DND-41 (cell line): ENCODE data around the gene NUP214.

ENCODE experiments used
- ATAC-seq: fragments of 200-7000 bp; cut with Tn5 transposase; 3 replicates; pipeline ENCODE4 v1.9.1; 2021; ENCODE audit warnings: low read depth; ENCODE audit not compliant: insufficient read depth
- DNase-seq: peaks from one replicate; pipeline ENCODE4 v3.0.0-alpha.2; 2020
- H2AFZ ChIP-seq: 2 replicates; pipeline ENCODE4 v1.6.0; 2012; ENCODE audit warnings: low read depth, low read length
- H3K27ac ChIP-seq: 2 replicates; pipeline ENCODE4 v1.5.1; 2012; ENCODE audit warnings: low read length, inconsistent platforms
- H3K27me3 ChIP-seq: fragments of 200-600 bp; sonication (generic); 2 replicates; pipeline ENCODE4 v1.6.0; 2012; ENCODE audit warnings: low read length, mild to moderate bottlenecking, inconsistent platforms; ENCODE audit not compliant: insufficient read depth, poor library complexity
- H3K36me3 ChIP-seq: 2 replicates; pipeline ENCODE4 v1.5.1; 2012; ENCODE audit warnings: low read length, inconsistent platforms; ENCODE audit not compliant: insufficient read depth
- H3K4me1 ChIP-seq: 2 replicates; pipeline ENCODE4 v1.5.1; 2012; ENCODE audit warnings: mild to moderate bottlenecking, low read length; ENCODE audit not compliant: insufficient read depth
- H3K4me2 ChIP-seq: 2 replicates; pipeline ENCODE4 v1.6.0; 2012; ENCODE audit warnings: mild to moderate bottlenecking, moderate library complexity, low read length, inconsistent platforms; ENCODE audit not compliant: insufficient read depth
- H3K4me3 ChIP-seq, 2 experiments: fragments of 200-600 bp in 1 of 2; shearing (Covaris generic) in 1 of 2; 2 replicates each; pipeline ENCODE4 v1.5.1; 2012 to 2016; ENCODE audit warnings: inconsistent platforms in 2 of 2, low read length in 2 of 2, mild to moderate bottlenecking in 2 of 2, low read depth in 1 of 2, moderate library complexity in 1 of 2
- H3K79me2 ChIP-seq: 2 replicates; pipeline ENCODE4 v1.6.0; 2012; ENCODE audit warnings: low read length, inconsistent platforms; ENCODE audit not compliant: insufficient read depth
- H3K9ac ChIP-seq: 2 replicates; pipeline ENCODE4 v1.6.0; 2012; ENCODE audit warnings: low read depth, mild to moderate bottlenecking, inconsistent platforms, low read length, moderate library complexity
- H3K9me3 ChIP-seq: 2 replicates; pipeline ENCODE4 v1.5.1; 2012; ENCODE audit warnings: low read length, moderate library complexity, mild to moderate bottlenecking, inconsistent platforms; ENCODE audit not compliant: insufficient read depth, severe bottlenecking
- H4K20me1 ChIP-seq: 2 replicates; pipeline ENCODE4 v1.6.0; 2012; ENCODE audit warnings: low read length; ENCODE audit not compliant: insufficient read depth
- EZH2 ChIP-seq: IDR thresholded peaks from 3 replicates; pipeline ENCODE4 v1.6.1; 2012; ENCODE audit warnings: borderline replicate concordance, low read depth, mild to moderate bottlenecking, moderate library complexity, low read length, inconsistent platforms; ENCODE audit not compliant: severe bottlenecking
- TF ChIP-seq, protein P1 (sequence below): IDR thresholded peaks from 2 replicates; pipeline ENCODE4 v1.5.1; 2012; ENCODE audit warnings: borderline replicate concordance, low read length, moderate library complexity, mild to moderate bottlenecking; ENCODE audit not compliant: poor library complexity, severe bottlenecking; ENCODE audit errors: extremely low read depth

Gene NUP214

DNA sequence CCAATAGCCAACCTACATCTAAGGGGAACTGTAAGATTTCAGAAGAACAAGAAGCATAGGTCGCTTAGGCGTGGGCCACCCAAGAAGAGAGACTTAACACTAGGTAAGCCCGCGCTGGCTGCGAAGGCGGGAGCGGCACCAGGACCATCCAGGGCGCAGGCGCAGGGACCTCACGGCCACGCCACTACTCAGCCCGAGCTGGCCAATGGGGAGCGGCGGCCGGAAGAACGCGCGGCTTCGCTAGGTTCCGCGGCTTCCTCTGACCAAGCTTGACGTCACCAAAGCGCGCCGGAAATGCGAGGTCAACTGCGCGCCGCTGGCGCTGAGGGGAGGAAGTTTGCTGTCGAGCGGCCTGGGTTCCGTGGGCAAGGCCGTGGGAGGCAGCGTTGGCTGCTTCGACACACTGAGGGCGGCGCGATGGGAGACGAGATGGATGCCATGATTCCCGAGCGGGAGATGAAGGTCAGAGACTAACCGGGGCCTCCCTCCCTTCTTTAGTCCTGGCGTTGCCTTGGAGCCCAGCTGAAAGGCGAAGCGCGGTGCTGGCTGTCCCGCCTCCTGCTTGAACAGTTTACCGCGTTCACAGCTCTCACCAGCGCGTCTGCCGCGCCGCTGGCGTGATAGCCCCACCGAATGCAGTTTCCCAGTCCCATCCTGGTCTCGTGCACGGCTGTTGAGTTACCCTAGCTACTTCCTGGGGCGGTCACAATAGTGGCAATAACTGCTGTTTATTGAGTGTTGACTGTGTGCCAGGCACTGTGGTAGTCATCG lies at the start of gene NUP214:
Gene NUP214 (plus strand): TSS at position 299 of the 771 bp plus-strand sequence. CDS start 119 bp downstream, at position 418.
- Histone ChIP-seq H3K9ac (peak within 1 kb of the TSS; percentile 84), H3K4me1 (peaks cover 24% of the 10 kb centered on the region), H3K4me2 (peak within 1 kb of the TSS; percentile 82), H3K9me3 (no peaks in the 10 kb centered on the region), H3K4me3 (peak within 1 kb of the TSS; percentile 98 to 100), H3K79me2 (peaks cover 40% of the 10 kb centered on the region), H4K20me1 (peaks cover 4% of the 10 kb centered on the region; the same call in 1 of the 2 replicates), H2AFZ (peak within 1 kb of the TSS; percentile 83), H3K27me3 (no peaks in the 10 kb centered on the region), H3K27ac (peak within 1 kb of the TSS; percentile 87), H3K36me3 (peaks cover 36% of the 10 kb centered on the region)
- ATAC-seq, result peak; percentile 99
- DNase-seq, result peak; percentile 97
- TF ChIP-seq EZH2, result no peak
- TF ChIP-seq, protein P1, sequence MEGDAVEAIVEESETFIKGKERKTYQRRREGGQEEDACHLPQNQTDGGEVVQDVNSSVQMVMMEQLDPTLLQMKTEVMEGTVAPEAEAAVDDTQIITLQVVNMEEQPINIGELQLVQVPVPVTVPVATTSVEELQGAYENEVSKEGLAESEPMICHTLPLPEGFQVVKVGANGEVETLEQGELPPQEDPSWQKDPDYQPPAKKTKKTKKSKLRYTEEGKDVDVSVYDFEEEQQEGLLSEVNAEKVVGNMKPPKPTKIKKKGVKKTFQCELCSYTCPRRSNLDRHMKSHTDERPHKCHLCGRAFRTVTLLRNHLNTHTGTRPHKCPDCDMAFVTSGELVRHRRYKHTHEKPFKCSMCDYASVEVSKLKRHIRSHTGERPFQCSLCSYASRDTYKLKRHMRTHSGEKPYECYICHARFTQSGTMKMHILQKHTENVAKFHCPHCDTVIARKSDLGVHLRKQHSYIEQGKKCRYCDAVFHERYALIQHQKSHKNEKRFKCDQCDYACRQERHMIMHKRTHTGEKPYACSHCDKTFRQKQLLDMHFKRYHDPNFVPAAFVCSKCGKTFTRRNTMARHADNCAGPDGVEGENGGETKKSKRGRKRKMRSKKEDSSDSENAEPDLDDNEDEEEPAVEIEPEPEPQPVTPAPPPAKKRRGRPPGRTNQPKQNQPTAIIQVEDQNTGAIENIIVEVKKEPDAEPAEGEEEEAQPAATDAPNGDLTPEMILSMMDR, result no peak

DNA sequence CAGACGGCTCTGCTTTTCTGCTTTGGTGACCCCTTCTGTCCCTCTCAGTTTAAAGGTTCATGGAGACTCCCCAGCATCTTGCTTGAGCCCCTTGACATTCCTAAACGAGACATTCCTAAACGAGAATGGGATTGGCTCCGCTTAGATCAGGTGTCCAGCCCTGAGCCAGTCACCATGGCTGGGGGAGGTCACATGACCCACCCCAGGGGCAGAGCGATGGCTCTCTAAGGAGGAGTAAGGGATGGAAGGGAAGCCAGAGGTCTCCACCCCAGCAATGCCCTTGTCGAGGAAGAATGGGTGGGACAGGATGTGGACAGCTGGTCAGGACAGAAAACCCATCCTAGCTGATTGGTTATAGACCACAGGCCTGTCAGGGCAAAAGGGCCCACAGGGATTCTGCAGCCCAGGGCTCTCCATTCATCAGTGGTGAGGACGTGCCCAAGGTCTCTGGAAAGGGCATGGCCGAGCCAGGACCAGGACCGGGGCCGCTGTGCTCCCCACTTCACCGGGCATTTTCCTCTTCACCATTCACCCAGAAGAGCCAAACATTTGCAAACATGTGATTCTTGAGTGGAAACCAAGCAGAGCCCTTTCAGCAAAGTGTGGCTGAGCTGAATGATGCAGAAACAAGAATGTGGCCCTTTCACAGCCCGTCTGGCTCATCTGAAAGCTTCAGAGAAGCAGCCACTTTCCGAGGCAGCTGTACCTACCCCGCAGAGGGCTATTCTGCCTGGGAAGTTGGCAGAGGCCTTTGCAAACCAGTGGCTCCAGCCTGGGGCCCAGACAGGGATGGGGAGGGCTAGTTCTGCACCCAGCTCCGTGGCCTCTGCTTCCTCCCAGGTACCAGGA lies 48.8 kb upstream of the NUP214 start:
- Histone ChIP-seq H3K79me2 (no peaks in the 10 kb centered on the region), H3K9me3 (no peaks in the 10 kb centered on the region), H3K4me1 (no peaks in the 10 kb centered on the region), H3K9ac (no peak overlapping the region), H3K27me3 (no peaks in the 10 kb centered on the region), H2AFZ (no peak overlapping the region), H4K20me1 (no peaks in the 10 kb centered on the region), H3K4me2 (no peak overlapping the region), H3K36me3 (no peaks in the 10 kb centered on the region), H3K27ac (no peak overlapping the region), H3K4me3 (no peak overlapping the region)
- ATAC-seq (no peak), DNase-seq (no peak)
- TF ChIP-seq EZH2, result no peak
- TF ChIP-seq, protein P1, result no peak

DNA sequence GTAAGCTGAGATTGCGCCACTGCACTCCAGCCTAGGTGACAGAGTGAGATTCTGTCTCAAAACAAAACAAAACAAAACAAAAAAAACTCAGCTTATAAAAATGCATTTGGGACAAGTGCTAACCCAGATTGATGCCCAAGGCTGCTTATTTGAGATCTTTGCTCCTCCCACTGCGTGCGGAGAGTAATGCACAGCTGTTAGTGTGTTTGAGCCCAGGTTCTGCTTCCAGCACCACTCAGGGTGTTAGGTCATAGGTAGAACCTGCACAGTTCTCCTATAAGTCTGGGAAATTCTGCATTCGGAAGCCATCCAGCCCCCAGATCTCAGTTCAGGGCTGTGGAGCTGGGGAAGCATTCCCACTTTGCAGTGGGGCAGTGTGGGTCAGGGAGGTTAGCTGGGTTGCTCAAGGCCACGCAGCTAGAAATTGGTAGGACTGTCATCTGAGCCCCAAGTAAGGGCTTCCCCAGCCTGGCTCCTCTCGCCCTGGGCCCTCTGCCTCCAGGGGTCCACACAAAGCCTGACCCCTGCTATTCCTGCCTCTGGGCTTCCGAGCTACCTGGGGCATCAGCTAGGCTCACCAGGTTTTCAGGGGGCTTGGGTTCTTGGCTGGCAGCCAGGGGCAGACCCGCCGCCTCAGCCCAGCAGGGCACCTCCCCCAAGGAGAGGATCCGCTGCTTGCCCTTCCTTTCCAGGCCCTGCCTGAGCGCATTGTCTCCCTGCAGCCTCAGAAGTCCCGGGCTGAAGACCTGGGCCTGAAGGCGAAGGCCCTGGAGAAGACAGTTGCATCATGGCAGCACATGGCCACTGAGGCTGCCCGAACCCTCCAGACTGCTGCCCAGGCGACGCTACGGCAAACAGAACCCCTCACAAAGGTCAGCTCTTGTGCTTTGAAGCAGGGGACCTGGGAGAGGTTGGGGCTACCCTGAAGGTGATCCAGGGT lies 46.7 kb upstream of the NUP214 start:
- Histone ChIP-seq H3K27me3 (no peaks in the 10 kb centered on the region), H3K79me2 (no peaks in the 10 kb centered on the region), H3K4me1 (no peaks in the 10 kb centered on the region), H3K9me3 (no peaks in the 10 kb centered on the region), H3K4me3 (no peak overlapping the region), H3K27ac (no peak overlapping the region), H3K9ac (no peak overlapping the region), H4K20me1 (no peaks in the 10 kb centered on the region), H3K4me2 (no peak overlapping the region), H3K36me3 (no peaks in the 10 kb centered on the region), H2AFZ (no peak overlapping the region)
- TF ChIP-seq, protein P1, result no peak
- TF ChIP-seq EZH2, result no peak
- DNase-seq, result no peak
- ATAC-seq, result no peak
